HAP-1 (cell line): Measurements from ENCODE around the gene GPR156.

Experiments used
- DNase-seq, 2 experiments: peaks; one replicate each; pipeline ENCODE4 v3.0.0-alpha.2; 2016 to 2020; ENCODE audit warnings: low spot score in 2 of 2
- H3K27me3 ChIP-seq: fragments of 250-450 bp; sonication (Bioruptor Pico); 2 replicates; pipeline ENCODE4 v1.5.1; 2020; ENCODE audit warnings: low read depth, mild to moderate bottlenecking, moderate library complexity
- H3K36me3 ChIP-seq: fragments of 250-450 bp; sonication (Bioruptor Pico); replicated peaks from 2 replicates; pipeline ENCODE4 v1.5.1; 2020; ENCODE audit warnings: mild to moderate bottlenecking
- H3K4me1 ChIP-seq: fragments of 250-450 bp; sonication (Bioruptor Pico); 2 replicates; pipeline ENCODE4 v1.5.1; 2020; ENCODE audit warnings: mild to moderate bottlenecking
- H3K4me3 ChIP-seq: fragments of 250-450 bp; sonication (Bioruptor Pico); 2 replicates; pipeline ENCODE4 v1.5.1; 2020; ENCODE audit warnings: mild to moderate bottlenecking, moderate library complexity
- H3K9me3 ChIP-seq: fragments of 250-450 bp; sonication (Bioruptor Pico); 2 replicates; pipeline ENCODE4 v1.5.1; 2020; ENCODE audit warnings: mild to moderate bottlenecking, moderate library complexity
- in situ Hi-C: fragments of 300-500 bp; cut with MboI; formaldehyde crosslinking; loops from 3 replicates; pipeline ENCODE4 v1.14.3; 2020; ENCODE audit warnings: low sequenced_read_pairs, inconsistent platforms, mixed read lengths

GPR156 gene

GRCh38 chr3:120200493-120201235, 84.4 kb downstream of the GPR156 start:
- H3K4me3 ChIP-seq: no peak overlapping the region
- H3K36me3 ChIP-seq: no peaks in the 10 kb centered on the region
- no peaks in the 10 kb centered on the region for H3K4me1 ChIP-seq
- no peaks in the 10 kb centered on the region for H3K9me3 ChIP-seq
- no peaks in the 10 kb centered on the region for H3K27me3 ChIP-seq
- in situ Hi-C loops: no loop called here
- no peak for DNase-seq

GRCh38 chr3:120198305-120198878, 86.6 kb downstream of the GPR156 start:
- DNase-seq: no peak
- in situ Hi-C loops: no loop called here
- Histone ChIP-seq H3K27me3 (no peaks in the 10 kb centered on the region), H3K9me3 (no peaks in the 10 kb centered on the region), H3K4me3 (no peak overlapping the region), H3K4me1 (no peaks in the 10 kb centered on the region), H3K36me3 (no peaks in the 10 kb centered on the region)

- no peak overlapping the region for H3K4me3 ChIP-seq
- no peak for DNase-seq
- H3K27me3 ChIP-seq: 0 out of 2 replicates have a peak, but pooled peaks cover 2% of the 10 kb centered on the region
- no peaks in the 10 kb centered on the region for H3K9me3 ChIP-seq
- H3K36me3 ChIP-seq: no peaks in the 10 kb centered on the region
- H3K4me1 ChIP-seq: no peaks in the 10 kb centered on the region
- in situ Hi-C loops: no loop called here
These were observed 88.2 kb downstream of the GPR156 start for GRCh38 chr3:120196812-120197211.

GRCh38 chr3:120196333-120196732, 88.7 kb downstream of the GPR156 start:
- no peak for DNase-seq

GRCh38 chr3:120193554-120193953, 91.5 kb downstream of the GPR156 start:
- Histone ChIP-seq H3K9me3 (no peaks in the 10 kb centered on the region), H3K4me3 (no peak overlapping the region), H3K4me1 (peaks cover 6% of the 10 kb centered on the region), H3K36me3 (no peaks in the 10 kb centered on the region), H3K27me3 (0 out of 2 replicates have a peak, but pooled peaks cover 2% of the 10 kb centered on the region)
- no peak for DNase-seq
- in situ Hi-C loops: no loop called here

More at GRCh38 chr3:120196333-120196732, 88.7 kb downstream of the GPR156 start:
- no peaks in the 10 kb centered on the region for H3K36me3 ChIP-seq
- in situ Hi-C loops: no loop called here
- no peaks in the 10 kb centered on the region for H3K9me3 ChIP-seq
- no peak overlapping the region for H3K4me3 ChIP-seq
- no peaks in the 10 kb centered on the region for H3K4me1 ChIP-seq
- H3K27me3 ChIP-seq: 0 out of 2 replicates have a peak, but pooled peaks cover 2% of the 10 kb centered on the region

- Histone ChIP-seq H3K9me3 (no peaks in the 10 kb centered on the region), H3K27me3 (0 out of 2 replicates have a peak, but pooled peaks cover 2% of the 10 kb centered on the region), H3K36me3 (no peaks in the 10 kb centered on the region), H3K4me3 (no peak overlapping the region), H3K4me1 (peaks cover 8% of the 10 kb centered on the region)
- DNase-seq: no peak
- in situ Hi-C loops: no loop called here
These were observed 92.4 kb downstream of the GPR156 start for GRCh38 chr3:120192579-120192978.

- in situ Hi-C loops: no loop called here
- DNase-seq: no peak
- peaks cover 8% of the 10 kb centered on the region for H3K4me1 ChIP-seq
These were observed 92.9 kb downstream of the GPR156 start for GRCh38 chr3:120192159-120192558.

GRCh38 chr3:120182613-120183511, 102.2 kb downstream of the GPR156 start:
- in situ Hi-C loops: no loop called here
- H3K9me3 ChIP-seq: no peaks in the 10 kb centered on the region

More at GRCh38 chr3:120192159-120192558, 92.9 kb downstream of the GPR156 start:
- Histone ChIP-seq H3K27me3 (0 out of 2 replicates have a peak, but pooled peaks cover 2% of the 10 kb centered on the region), H3K4me3 (no peak overlapping the region), H3K36me3 (no peaks in the 10 kb centered on the region), H3K9me3 (no peaks in the 10 kb centered on the region)

GRCh38 chr3:120181632-120182031, 103.4 kb downstream of the GPR156 start:
- Histone ChIP-seq H3K27me3 (no peaks in the 10 kb centered on the region), H3K4me1 (no peaks in the 10 kb centered on the region), H3K4me3 (no peak overlapping the region), H3K36me3 (no peaks in the 10 kb centered on the region), H3K9me3 (no peaks in the 10 kb centered on the region)
- DNase-seq: no peak
- in situ Hi-C loops: no loop called here

More at GRCh38 chr3:120182613-120183511, 102.2 kb downstream of the GPR156 start:
- DNase-seq: no peak
- Histone ChIP-seq H3K4me1 (no peaks in the 10 kb centered on the region), H3K4me3 (no peak overlapping the region), H3K36me3 (no peaks in the 10 kb centered on the region), H3K27me3 (no peaks in the 10 kb centered on the region)

GRCh38 chr3:120180731-120181412, 104.2 kb downstream of the GPR156 start:
- in situ Hi-C loops: no loop called here
- no peaks in the 10 kb centered on the region for H3K4me1 ChIP-seq
- no peaks in the 10 kb centered on the region for H3K36me3 ChIP-seq
- no peaks in the 10 kb centered on the region for H3K9me3 ChIP-seq
- H3K4me3 ChIP-seq: no peak overlapping the region
- DNase-seq: no peak
- H3K27me3 ChIP-seq: no peaks in the 10 kb centered on the region

GRCh38 chr3:120177707-120178306, 107.2 kb downstream of the GPR156 start:
- Histone ChIP-seq H3K36me3 (no peaks in the 10 kb centered on the region), H3K27me3 (no peaks in the 10 kb centered on the region), H3K9me3 (no peaks in the 10 kb centered on the region), H3K4me1 (no peaks in the 10 kb centered on the region), H3K4me3 (no peak overlapping the region)
- in situ Hi-C loops: no loop called here
- no peak for DNase-seq

GRCh38 chr3:120177151-120177550, 107.9 kb downstream of the GPR156 start:
- Histone ChIP-seq H3K4me3 (no peak overlapping the region), H3K9me3 (no peaks in the 10 kb centered on the region), H3K4me1 (no peaks in the 10 kb centered on the region), H3K36me3 (no peaks in the 10 kb centered on the region), H3K27me3 (no peaks in the 10 kb centered on the region)
- in situ Hi-C loops: no loop called here
- DNase-seq: no peak
